IPS-NIHi7 (cell line): ENCODE results near the gene TDRD10.
"Not testable (repeated sequence)": the region's sequence is repeated elsewhere in the genome, so short reads cannot be mapped to it uniquely, and the experiment has no call there.

Source experiments
- DNase-seq: peaks from one replicate; pipeline ENCODE4 v3.0.0; 2012; ENCODE audit warnings: mixed read lengths; ENCODE audit errors: extremely low spot score

Gene TDRD10

GRCh38 chr1:154514066-154514553, 12.1 kb downstream of the TDRD10 start:
- no peak for DNase-seq

GRCh38 chr1:154517661-154518060, 15.6 kb downstream of the TDRD10 start:
- no peak for DNase-seq

GRCh38 chr1:154519591-154519991, 17.6 kb downstream of the TDRD10 start:
- peak; percentile 24 for DNase-seq

- DNase-seq: no peak
Observed at GRCh38 chr1:154520333-154520732, 18.3 kb downstream of the TDRD10 start.

GRCh38 chr1:154521695-154522094, 19.7 kb downstream of the TDRD10 start:
- DNase-seq: no peak

GRCh38 chr1:154524881-154525280, 22.9 kb downstream of the TDRD10 start:
- DNase-seq: no peak

GRCh38 chr1:154527192-154527591, 25.2 kb downstream of the TDRD10 start:
- no peak for DNase-seq

- no peak for DNase-seq
Observed at GRCh38 chr1:154529308-154529707, 27.3 kb downstream of the TDRD10 start.

GRCh38 chr1:154531950-154532349, 29.9 kb downstream of the TDRD10 start:
- DNase-seq: not testable (repeated sequence)

- DNase-seq: peak; percentile 88
Observed at GRCh38 chr1:154533952-154534844, 32.2 kb downstream of the TDRD10 start.

GRCh38 chr1:154536570-154536969, 34.6 kb downstream of the TDRD10 start:
- DNase-seq: no peak

GRCh38 chr1:154539486-154540483, 37.8 kb downstream of the TDRD10 start:
- DNase-seq: no peak

GRCh38 chr1:154541231-154541630, 39.2 kb downstream of the TDRD10 start:
- no peak for DNase-seq

- DNase-seq: peak; percentile 94
Observed at GRCh38 chr1:154546264-154547063, 44.4 kb downstream of the TDRD10 start.

- DNase-seq: no peak
Observed at GRCh38 chr1:154547105-154547732, 45.2 kb downstream of the TDRD10 start.

- no peak for DNase-seq
Observed at GRCh38 chr1:154548028-154548427, 46.0 kb downstream of the TDRD10 start.

- DNase-seq: no peak
Observed at GRCh38 chr1:154549202-154549770, 47.3 kb downstream of the TDRD10 start.

- DNase-seq: no peak
Observed at GRCh38 chr1:154550070-154550469, 48.1 kb downstream of the TDRD10 start.

- no peak for DNase-seq
Observed at GRCh38 chr1:154550657-154551056, 48.6 kb downstream of the TDRD10 start.

- DNase-seq: no peak
Observed at GRCh38 chr1:154551474-154551873, 49.5 kb downstream of the TDRD10 start.
